ENCODE measurements around the gene POC1A. TPM values are rescaled to one million over a fixed set of nuclear protein-coding genes. Genes with fewer than 3 reads are reported as not detected.

Gene POC1A
- total and polyA plus RNA-seq, 2 of the 8 experiments (the other 6 are each of a cell fraction or from before 2014, with no cell fraction given): 35.7 to 39.2 TPM

DNA sequence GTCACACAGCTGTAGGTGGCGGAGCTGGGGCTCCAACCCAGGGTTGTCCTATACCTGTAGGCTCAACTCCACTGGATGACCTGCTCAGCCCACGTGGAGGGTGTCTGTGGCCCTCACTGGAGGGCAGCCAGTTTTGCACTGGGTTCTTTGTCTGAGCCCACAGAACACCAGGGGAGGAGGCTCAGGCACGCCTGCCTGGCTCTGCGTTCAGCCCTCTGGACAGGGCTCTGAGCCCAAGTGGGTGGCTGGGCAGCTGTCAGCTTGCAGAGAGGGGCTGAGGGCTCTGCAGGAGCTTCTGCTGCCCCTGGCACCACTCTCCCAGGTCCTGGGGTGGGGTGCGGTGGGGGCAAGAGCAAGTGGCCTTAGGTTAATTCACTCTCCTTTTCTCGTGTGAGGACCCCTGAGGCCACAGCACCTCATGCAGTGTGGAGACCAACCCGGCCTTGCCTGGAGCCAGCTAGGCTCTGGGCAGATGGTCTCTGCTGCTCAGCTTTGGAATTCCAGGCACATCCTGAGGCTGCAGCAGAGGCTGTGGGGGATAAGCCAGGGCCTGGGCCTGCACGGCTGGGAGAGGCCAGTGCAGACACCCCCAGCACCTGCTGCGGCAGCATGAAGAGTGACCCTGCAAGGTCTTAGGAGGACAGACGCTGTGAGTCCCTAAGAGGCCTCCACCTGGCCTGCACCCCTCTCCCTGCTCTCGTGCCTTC lies 121.4 kb downstream of the POC1A start (continued):
- TF ChIP-seq, protein P1, sequence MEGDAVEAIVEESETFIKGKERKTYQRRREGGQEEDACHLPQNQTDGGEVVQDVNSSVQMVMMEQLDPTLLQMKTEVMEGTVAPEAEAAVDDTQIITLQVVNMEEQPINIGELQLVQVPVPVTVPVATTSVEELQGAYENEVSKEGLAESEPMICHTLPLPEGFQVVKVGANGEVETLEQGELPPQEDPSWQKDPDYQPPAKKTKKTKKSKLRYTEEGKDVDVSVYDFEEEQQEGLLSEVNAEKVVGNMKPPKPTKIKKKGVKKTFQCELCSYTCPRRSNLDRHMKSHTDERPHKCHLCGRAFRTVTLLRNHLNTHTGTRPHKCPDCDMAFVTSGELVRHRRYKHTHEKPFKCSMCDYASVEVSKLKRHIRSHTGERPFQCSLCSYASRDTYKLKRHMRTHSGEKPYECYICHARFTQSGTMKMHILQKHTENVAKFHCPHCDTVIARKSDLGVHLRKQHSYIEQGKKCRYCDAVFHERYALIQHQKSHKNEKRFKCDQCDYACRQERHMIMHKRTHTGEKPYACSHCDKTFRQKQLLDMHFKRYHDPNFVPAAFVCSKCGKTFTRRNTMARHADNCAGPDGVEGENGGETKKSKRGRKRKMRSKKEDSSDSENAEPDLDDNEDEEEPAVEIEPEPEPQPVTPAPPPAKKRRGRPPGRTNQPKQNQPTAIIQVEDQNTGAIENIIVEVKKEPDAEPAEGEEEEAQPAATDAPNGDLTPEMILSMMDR (IDR thresholded peaks at IDR 0.05; ENCODE audit: control extremely low read depth in 1 of 3, insufficient read depth in 1 of 3, low read depth in 1 of 3, low read length in 3 of 3): no peak
- TF ChIP-seq CHD2 (IDR thresholded peaks at IDR 0.05; ENCODE audit: low read length): no peak
- TF ChIP-seq, protein P2, sequence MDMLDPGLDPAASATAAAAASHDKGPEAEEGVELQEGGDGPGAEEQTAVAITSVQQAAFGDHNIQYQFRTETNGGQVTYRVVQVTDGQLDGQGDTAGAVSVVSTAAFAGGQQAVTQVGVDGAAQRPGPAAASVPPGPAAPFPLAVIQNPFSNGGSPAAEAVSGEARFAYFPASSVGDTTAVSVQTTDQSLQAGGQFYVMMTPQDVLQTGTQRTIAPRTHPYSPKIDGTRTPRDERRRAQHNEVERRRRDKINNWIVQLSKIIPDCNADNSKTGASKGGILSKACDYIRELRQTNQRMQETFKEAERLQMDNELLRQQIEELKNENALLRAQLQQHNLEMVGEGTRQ (IDR thresholded peaks at IDR 0.05; ENCODE audit: low read length): no peak
- no peak for TF ChIP-seq TBP (IDR thresholded peaks at IDR 0.05; ENCODE audit: low read depth, low read length)
- no peak for TF ChIP-seq RXRA (IDR thresholded peaks at IDR 0.05; ENCODE audit: insufficient read depth, low read depth, low read length)

Measured in H1 (cell line).